Measurements from ENCODE around the gene HYAL2. TPM values are rescaled to one million over a fixed set of nuclear protein-coding genes. Genes with fewer than 3 reads are reported as not detected.

The HYAL2 gene
- total RNA-seq, 1 experiment from 2014 or later = 35.7 TPM

DNA sequence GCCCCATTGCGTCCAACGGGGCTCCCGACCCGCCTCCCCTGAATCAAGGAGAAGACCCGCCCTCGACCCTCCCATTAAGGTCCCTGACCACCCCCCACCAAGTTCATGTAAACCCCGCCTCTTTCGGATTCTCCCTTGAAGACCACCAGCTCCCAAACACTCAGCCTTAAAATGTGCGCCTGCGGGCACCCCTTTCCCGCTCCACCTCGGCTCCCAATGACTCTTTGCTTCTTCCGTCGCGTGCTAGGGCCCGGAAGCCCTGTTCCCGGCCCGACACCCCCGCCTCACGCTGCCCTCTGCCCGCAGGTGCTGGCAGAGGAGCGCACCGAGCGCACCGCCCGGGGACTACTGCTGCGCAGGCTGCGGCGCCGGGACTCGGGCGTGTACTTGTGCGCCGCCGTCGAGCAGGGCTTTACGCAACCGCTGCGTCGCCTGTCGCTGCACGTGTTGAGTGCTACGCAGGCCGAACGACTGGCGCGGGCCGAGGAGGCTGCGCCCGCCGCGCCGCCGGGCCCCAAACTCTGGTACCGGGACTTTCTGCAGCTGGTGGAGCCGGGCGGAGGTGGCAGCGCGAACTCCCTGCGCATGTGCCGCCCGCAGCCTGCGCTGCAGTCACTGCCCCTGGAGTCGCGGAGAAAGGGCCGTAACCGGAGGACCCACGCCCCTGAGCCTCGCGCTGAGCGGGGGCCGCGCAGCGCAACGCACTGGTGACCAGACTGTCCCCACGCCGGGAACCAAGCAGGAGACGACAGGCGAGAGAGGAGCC lies 46.4 kb downstream of the HYAL2 start:
- Mint-ChIP-seq H3K4me1 (ENCODE audit: low read depth, unreplicated experiment) (peaks cover 11% of the 10 kb centered on the region), H3K27ac (ENCODE audit: unreplicated experiment) (no peak overlapping the region), H3K27me3 (ENCODE audit: unreplicated experiment) (no peaks in the 10 kb centered on the region), H3K9me3 (ENCODE audit: low read depth, unreplicated experiment) (no peaks in the 10 kb centered on the region), H3K36me3 (ENCODE audit: insufficient read depth, unreplicated experiment) (peaks cover 21% of the 10 kb centered on the region), H3K4me3 (ENCODE audit: low read depth, unreplicated experiment) (no peak overlapping the region)
- DNase-seq = no peak
- BruUV-seq (replicated peaks) = no TSS peak
- intact Hi-C loops (cut with micrococcal nuclease; ENCODE audit: unreplicated experiment) = loop anchor here (10.0 kb wide), 1 partner anchor 49 kb away; the partner anchor contains the start of genes HYAL2 and TUSC2
- CTCF ChIA-PET = no interaction called here
- TF ChIP-seq CTCF (IDR thresholded peaks at IDR 0.05; ENCODE audit: unreplicated experiment) = no peak

- CTCF ChIA-PET = no interaction called here
Measured at GRCh38 chr3:50275141-50275995, 47.2 kb downstream of the HYAL2 start.

DNA sequence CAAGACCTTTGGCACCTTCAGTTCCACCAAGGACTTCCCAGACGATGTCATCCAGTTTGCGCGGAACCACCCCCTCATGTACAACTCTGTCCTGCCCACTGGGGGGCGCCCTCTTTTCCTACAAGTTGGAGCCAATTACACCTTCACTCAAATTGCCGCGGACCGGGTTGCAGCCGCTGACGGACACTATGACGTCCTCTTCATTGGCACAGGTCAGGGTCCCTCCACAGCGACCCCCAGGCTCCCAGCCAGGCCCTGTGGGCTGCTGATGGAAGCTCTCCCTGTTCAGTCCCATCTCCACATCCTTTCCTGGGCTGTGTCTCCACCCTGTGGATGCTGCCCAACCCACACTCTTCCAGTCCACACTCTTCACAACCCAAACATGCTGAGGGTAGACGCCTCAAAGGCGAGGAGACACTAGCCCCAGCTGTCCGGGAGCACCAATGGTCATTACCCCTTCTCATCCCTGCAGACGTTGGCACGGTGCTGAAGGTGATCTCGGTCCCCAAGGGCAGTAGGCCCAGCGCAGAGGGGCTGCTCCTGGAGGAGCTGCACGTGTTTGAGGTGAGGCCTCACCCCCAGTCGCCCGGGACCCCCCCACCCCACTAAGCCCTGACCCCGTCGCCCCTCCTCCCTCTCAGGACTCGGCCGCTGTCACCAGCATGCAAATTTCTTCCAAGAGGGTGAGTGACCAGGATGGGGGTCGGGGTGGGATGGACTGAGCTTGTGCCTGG lies 48.0 kb downstream of the HYAL2 start:
- H3K36me3 Mint-ChIP-seq (ENCODE audit: insufficient read depth, unreplicated experiment) = peaks cover 31% of the 10 kb centered on the region
- no peaks in the 10 kb centered on the region for H3K27me3 Mint-ChIP-seq (ENCODE audit: unreplicated experiment)
- H3K27ac Mint-ChIP-seq (ENCODE audit: unreplicated experiment) = peak overlapping the region; percentile 34
- intact Hi-C loops (cut with micrococcal nuclease; ENCODE audit: unreplicated experiment) = loop anchor here (10.0 kb wide), 1 partner anchor 50 kb away; the partner anchor contains the start of genes HYAL2 and TUSC2
- peaks cover 28% of the 10 kb centered on the region for H3K4me1 Mint-ChIP-seq (ENCODE audit: low read depth, unreplicated experiment)
- peak; percentile 65 for TF ChIP-seq CTCF (IDR thresholded peaks at IDR 0.05; ENCODE audit: unreplicated experiment)
- no peaks in the 10 kb centered on the region for H3K9me3 Mint-ChIP-seq (ENCODE audit: low read depth, unreplicated experiment)
- DNase-seq = peak; percentile 57
- no peak overlapping the region for H3K4me3 Mint-ChIP-seq (ENCODE audit: low read depth, unreplicated experiment)
- BruUV-seq (replicated peaks) = no TSS peak
- CTCF ChIA-PET = no interaction called here

More at GRCh38 chr3:50275141-50275995, 47.2 kb downstream of the HYAL2 start:
- TF ChIP-seq CTCF (IDR thresholded peaks at IDR 0.05; ENCODE audit: unreplicated experiment) = no peak
- Mint-ChIP-seq H3K4me1 (ENCODE audit: low read depth, unreplicated experiment) (peaks cover 19% of the 10 kb centered on the region), H3K9me3 (ENCODE audit: low read depth, unreplicated experiment) (no peaks in the 10 kb centered on the region), H3K27ac (ENCODE audit: unreplicated experiment) (no peak overlapping the region), H3K27me3 (ENCODE audit: unreplicated experiment) (no peaks in the 10 kb centered on the region), H3K4me3 (ENCODE audit: low read depth, unreplicated experiment) (no peak overlapping the region), H3K36me3 (ENCODE audit: insufficient read depth, unreplicated experiment) (peaks cover 22% of the 10 kb centered on the region)
- intact Hi-C loops (cut with micrococcal nuclease; ENCODE audit: unreplicated experiment) = loop anchor here (10.0 kb wide), 1 partner anchor 49 kb away; the partner anchor contains the start of genes HYAL2 and TUSC2
- DNase-seq = no peak
- BruUV-seq (replicated peaks) = no TSS peak

GRCh38 chr3:50273689-50274065 lies 48.9 kb downstream of the HYAL2 start:
- Mint-ChIP-seq H3K27me3 (ENCODE audit: unreplicated experiment) (no peaks in the 10 kb centered on the region), H3K4me3 (ENCODE audit: low read depth, unreplicated experiment) (peak overlapping the region; percentile 63), H3K4me1 (ENCODE audit: low read depth, unreplicated experiment) (peaks cover 36% of the 10 kb centered on the region), H3K9me3 (ENCODE audit: low read depth, unreplicated experiment) (no peaks in the 10 kb centered on the region), H3K27ac (ENCODE audit: unreplicated experiment) (peak overlapping the region; percentile 32), H3K36me3 (ENCODE audit: insufficient read depth, unreplicated experiment) (peaks cover 39% of the 10 kb centered on the region)
- TF ChIP-seq CTCF (IDR thresholded peaks at IDR 0.05; ENCODE audit: unreplicated experiment) = no peak
- CTCF ChIA-PET = no interaction called here
- no peak for DNase-seq
- intact Hi-C loops (cut with micrococcal nuclease; ENCODE audit: unreplicated experiment) = loop anchor here (1.0 to 10.0 kb wide), 4 partner anchors 46 to 153 kb away; partner anchors contain the start of genes HYAL2 and TUSC2
- BruUV-seq (replicated peaks) = no TSS peak

Measured in Calu3 (cell line).